HCT116 (cell line): Measurements from ENCODE around the gene PRPF18. TPM values are rescaled to one million over a fixed set of nuclear protein-coding genes. Genes with fewer than 3 reads are reported as not detected.

Experiments
- ATAC-seq: fragments of 200-7000 bp; cut with Tn5 transposase; 2 replicates; pipeline ENCODE4 v1.9.1; 2020; ENCODE audit warnings: mild to moderate bottlenecking, moderate library complexity
- BruUV-seq: library from RNA; stranded (reverse); fragments of 400-500 nt; replicated peaks from 2 replicates; lab custom pipeline; 2021; lab: Mats Ljungman, UMichigan
- CTCF ChIA-PET: fragments of 300-600 bp; sonication (Branson Sonifier 250); formaldehyde crosslinking; loops from one replicate; lab custom pipeline; 2021; ENCODE audit warnings: antibody characterized with exemption; lab: Charles Lee
- POLR2A ChIA-PET: fragments of 300-600, 350-600 bp; sonication (Branson Sonifier 250); formaldehyde crosslinking; loops from one replicate; lab custom pipeline; 2021; ENCODE audit warnings: antibody characterized with exemption; lab: Charles Lee
- RAD21 ChIA-PET, 2 experiments: fragments of 300-600 bp; sonication (Branson Sonifier 250); formaldehyde crosslinking; loops; one replicate each; lab custom pipeline; 2023; ENCODE audit warnings: low total read pairs in 2 of 2; ENCODE audit not compliant: uncharacterized antibody in 2 of 2, unreplicated experiment in 2 of 2, low non-redundant PET in 1 of 2; lab: Charles Lee
- DNase-seq: peaks from one replicate; pipeline ENCODE4 v3.0.0-alpha.2; 2010; ENCODE audit warnings: low read depth, low spot score
- H2AFZ ChIP-seq: fragments of 200-600 bp; shearing (Covaris generic), sonication (generic); 2 replicates; pipeline ENCODE4 v1.6.1; 2017; ENCODE audit warnings: low read depth, mixed run types, mixed read lengths, antibody characterized with exemption, low read length; ENCODE audit not compliant: poor library complexity, severe bottlenecking
- H3K27ac ChIP-seq: 2 replicates; pipeline ENCODE4 v1.5.1; 2012; ENCODE audit warnings: low read depth, low read length
- H3K27me3 ChIP-seq: fragments of 200-600 bp; sonication (generic); 2 replicates; pipeline ENCODE4 v1.6.1; 2016; ENCODE audit warnings: mixed run types, low read length, mixed read lengths; ENCODE audit not compliant: insufficient read depth
- H3K36me3 ChIP-seq, 2 experiments: fragments of 200-500 bp in 1 of 2; fragments of 200-600 bp in 1 of 2; sonication (Bioruptor generic) in 1 of 2; sonication (generic) in 1 of 2; 2 replicates each; pipeline versions ENCODE4 v1.5.1 to v1.6.1; 2014 to 2016; ENCODE audit warnings: low read length in 2 of 2, inconsistent platforms in 1 of 2, mixed read lengths in 1 of 2, mixed run types in 1 of 2; ENCODE audit not compliant: insufficient read depth in 2 of 2, control insufficient read depth in 1 of 2
- H3K4me1 ChIP-seq, 2 experiments: fragments of 200-600 bp in 1 of 2; sonication (generic) in 1 of 2; 2 replicates each; pipeline versions ENCODE4 v1.5.1 to v1.6.1; 2012 to 2017; ENCODE audit warnings: low read length in 2 of 2, inconsistent platforms in 1 of 2, mild to moderate bottlenecking in 1 of 2, mixed read lengths in 1 of 2, mixed run types in 1 of 2, moderate library complexity in 1 of 2; ENCODE audit not compliant: insufficient read depth in 2 of 2, control insufficient read depth in 1 of 2
- H3K4me2 ChIP-seq: fragments of 200-600 bp; sonication (generic); 2 replicates; pipeline ENCODE4 v1.6.1; 2017; ENCODE audit warnings: mixed run types, low read length, mixed read lengths
- H3K4me3 ChIP-seq, 2 experiments: fragments of 200-600 bp in 1 of 2; sonication (generic) in 1 of 2; replicated peaks in 1 of 2; 2 replicates each; pipeline ENCODE4 v1.5.1; 2011 to 2016; ENCODE audit warnings: low read length in 2 of 2, control low read depth in 1 of 2, low read depth in 1 of 2, mild to moderate bottlenecking in 1 of 2, mixed read lengths in 1 of 2, mixed run types in 1 of 2
- H3K79me2 ChIP-seq: fragments of 200-600 bp; sonication (generic); 2 replicates; pipeline ENCODE4 v1.6.1; 2017; ENCODE audit warnings: mild to moderate bottlenecking, mixed run types, low read length, moderate library complexity, mixed read lengths; ENCODE audit not compliant: insufficient read depth
- H3K9ac ChIP-seq: fragments of 200-600 bp; sonication (generic); 2 replicates; pipeline ENCODE4 v1.6.1; 2016; ENCODE audit warnings: low read length, mixed read lengths
- H3K9me2 ChIP-seq: fragments of 200-600 bp; sonication (generic), shearing (Covaris generic); 2 replicates; pipeline ENCODE4 v1.6.1; 2017; ENCODE audit warnings: mixed run types, mild to moderate bottlenecking, moderate library complexity; ENCODE audit not compliant: insufficient read depth
- H3K9me3 ChIP-seq, 2 experiments: fragments of 200-500 bp in 1 of 2; fragments of 200-600 bp in 1 of 2; sonication (Bioruptor generic) in 1 of 2; sonication (generic) in 1 of 2; 2 replicates each; pipeline ENCODE4 v1.6.1; 2014 to 2017; ENCODE audit warnings: low read length in 2 of 2, mixed read lengths in 2 of 2, inconsistent platforms in 1 of 2, low read depth in 1 of 2, mild to moderate bottlenecking in 1 of 2, mixed run types in 1 of 2, moderate library complexity in 1 of 2; ENCODE audit not compliant: control insufficient read depth in 1 of 2, insufficient read depth in 1 of 2
- H4K20me1 ChIP-seq: fragments of 200-600 bp; sonication (generic), shearing (Covaris generic); 2 replicates; pipeline ENCODE4 v1.6.1; 2017; ENCODE audit warnings: mixed run types, mild to moderate bottlenecking, moderate library complexity; ENCODE audit not compliant: insufficient read depth
- CTCF ChIP-seq, 3 experiments: fragments of 200-600 bp in 1 of 3; sonication (generic) in 1 of 3; IDR thresholded peaks in 2 of 3; conservative IDR thresholded peaks in 1 of 3; 2 replicates each; pipeline ENCODE4 v1.5.1; 2012 to 2017; ENCODE audit warnings: low read depth in 2 of 3, low read length in 2 of 3, antibody characterized with exemption in 1 of 3, borderline replicate concordance in 1 of 3, control low read depth in 1 of 3, mild to moderate bottlenecking in 1 of 3, mixed read lengths in 1 of 3, mixed run types in 1 of 3, moderate library complexity in 1 of 3; ENCODE audit not compliant: insufficient read depth in 1 of 3
- POLR2A ChIP-seq: IDR thresholded peaks from 2 replicates; pipeline ENCODE4 v1.7.0; 2011; ENCODE audit warnings: borderline replicate concordance; ENCODE audit not compliant: insufficient read depth, insufficient read length; ENCODE audit errors: extremely low read depth
- RAD21 ChIP-seq: IDR thresholded peaks from 2 replicates; pipeline ENCODE4 v1.6.1; 2012; ENCODE audit warnings: low read depth, mild to moderate bottlenecking
- REST ChIP-seq: IDR thresholded peaks from 2 replicates; pipeline ENCODE4 v1.6.1; 2012; ENCODE audit warnings: low read depth
- SP1 ChIP-seq: IDR thresholded peaks from 2 replicates; pipeline ENCODE4 v1.6.1; 2012; ENCODE audit warnings: low read depth
- TCF7L2 ChIP-seq: IDR thresholded peaks from 2 replicates; pipeline ENCODE4 v1.7.0; 2011; ENCODE audit warnings: borderline replicate concordance, inconsistent platforms; ENCODE audit not compliant: insufficient read depth, insufficient read length; ENCODE audit errors: extremely low read depth
- ZNF274 ChIP-seq: fragments of 200-500 bp; sonication (Bioruptor generic); IDR thresholded peaks from 2 replicates; pipeline ENCODE4 v1.6.1; 2014; ENCODE audit warnings: mild to moderate bottlenecking, low read depth, low read length, inconsistent platforms
- intact Hi-C: fragments of 100-400 bp; cut with micrococcal nuclease; formaldehyde crosslinking; loops from 2 replicates; pipeline ENCODE4 v1.10.0; 2022
- total RNA-seq: library from RNA; stranded (reverse); gene quantifications from one replicate; pipeline ENCODE4 v1.2.1, GENCODE V29; 2021; ENCODE audit not compliant: unreplicated experiment

The PRPF18 gene
- total RNA-seq, 1 experiment from 2014 or later, result 16.2 TPM

GRCh38 chr10:13659887-13660550 lies 73.3 kb downstream of the PRPF18 start:
- TF ChIP-seq TCF7L2, result no peak
- TF ChIP-seq RAD21, result peak; percentile 90
- TF ChIP-seq CTCF (IDR thresholded peaks at IDR 0.05 in 2 of 3, conservative IDR thresholded peaks at IDR 0.05 in 1 of 3; ENCODE audit: borderline replicate concordance in 1 of 3, insufficient read depth in 1 of 3, low read depth in 2 of 3, low read length in 2 of 3), result peak; percentile 74 to 96 (median 81)
- no peak overlapping the region for H3K4me3 ChIP-seq
- H3K4me1 ChIP-seq, result no peaks in the 10 kb centered on the region
- POLR2A ChIA-PET, result no interaction called here
- H3K9me3 ChIP-seq, result no peaks in the 10 kb centered on the region
- no peaks in the 10 kb centered on the region for H3K36me3 ChIP-seq
- H3K79me2 ChIP-seq, result no peaks in the 10 kb centered on the region
- H3K9me2 ChIP-seq, result no peaks in the 10 kb centered on the region
- BruUV-seq, result no TSS peak
- no peak overlapping the region for H3K4me2 ChIP-seq
- H4K20me1 ChIP-seq, result no peaks in the 10 kb centered on the region
- no peaks in the 10 kb centered on the region for H3K27me3 ChIP-seq
- RAD21 ChIA-PET, result interaction anchor here in 1 of 2 experiments (0.7 to 0.8 kb wide), 2 partner anchors 118 to 403 kb away, joined by 4 to 6 read pairs; no protein-coding TSS in a partner anchor
- CTCF ChIA-PET, result interaction anchor here (0.8 to 1.3 kb wide), 3 partner anchors 118 to 288 kb away, joined by 3 to 9 read pairs (median 5); no protein-coding TSS in a partner anchor
- no peak overlapping the region for H2AFZ ChIP-seq
- no peak for DNase-seq
- peak; percentile 71 for ATAC-seq
- H3K27ac ChIP-seq, result no peak overlapping the region
- intact Hi-C loops, result loop anchor here (1.0 kb wide), 1 partner anchor 118 kb away; no protein-coding TSS in a partner anchor
- H3K9ac ChIP-seq, result no peak overlapping the region

- no TSS peak for BruUV-seq
- ChIA-PET POLR2A (no interaction called here), CTCF (no interaction called here), RAD21 (no interaction called here)
- Histone ChIP-seq H2AFZ (no peak overlapping the region), H3K27me3 (no peaks in the 10 kb centered on the region), H3K9ac (no peak overlapping the region), H3K4me2 (no peak overlapping the region), H3K4me3 (no peak overlapping the region), H3K4me1 (no peaks in the 10 kb centered on the region), H4K20me1 (no peaks in the 10 kb centered on the region), H3K36me3 (no peaks in the 10 kb centered on the region), H3K79me2 (no peaks in the 10 kb centered on the region), H3K27ac (no peak overlapping the region), H3K9me3 (no peaks in the 10 kb centered on the region), H3K9me2 (no peaks in the 10 kb centered on the region)
- TF ChIP-seq ZNF274 (no peak), SP1 (no peak), POLR2A (no peak), REST (no peak)
- intact Hi-C loops, result loop anchor here (1.0 kb wide), 1 partner anchor 118 kb away; no protein-coding TSS in a partner anchor
- DNase-seq, result no peak
- no peak for ATAC-seq
Observed at GRCh38 chr10:13660551-13660920, 73.8 kb downstream of the PRPF18 start.
